ENCODE data around the gene ZNF215. TPM values are rescaled to one million over a fixed set of nuclear protein-coding genes. Genes with fewer than 3 reads are reported as not detected.
A peak's percentile ranks its signal among the peaks of the same experiment; 100 is the strongest.
"Not testable (repeated sequence)": the region's sequence is repeated elsewhere in the genome, so short reads cannot be mapped to it uniquely, and the experiment has no call there.

The ZNF215 gene
- total RNA-seq, 1 donor, result 6.5 TPM

GRCh38 chr11:6931146-6931713 lies 5.0 kb downstream of the ZNF215 start:
- TF ChIP-seq, protein P1, sequence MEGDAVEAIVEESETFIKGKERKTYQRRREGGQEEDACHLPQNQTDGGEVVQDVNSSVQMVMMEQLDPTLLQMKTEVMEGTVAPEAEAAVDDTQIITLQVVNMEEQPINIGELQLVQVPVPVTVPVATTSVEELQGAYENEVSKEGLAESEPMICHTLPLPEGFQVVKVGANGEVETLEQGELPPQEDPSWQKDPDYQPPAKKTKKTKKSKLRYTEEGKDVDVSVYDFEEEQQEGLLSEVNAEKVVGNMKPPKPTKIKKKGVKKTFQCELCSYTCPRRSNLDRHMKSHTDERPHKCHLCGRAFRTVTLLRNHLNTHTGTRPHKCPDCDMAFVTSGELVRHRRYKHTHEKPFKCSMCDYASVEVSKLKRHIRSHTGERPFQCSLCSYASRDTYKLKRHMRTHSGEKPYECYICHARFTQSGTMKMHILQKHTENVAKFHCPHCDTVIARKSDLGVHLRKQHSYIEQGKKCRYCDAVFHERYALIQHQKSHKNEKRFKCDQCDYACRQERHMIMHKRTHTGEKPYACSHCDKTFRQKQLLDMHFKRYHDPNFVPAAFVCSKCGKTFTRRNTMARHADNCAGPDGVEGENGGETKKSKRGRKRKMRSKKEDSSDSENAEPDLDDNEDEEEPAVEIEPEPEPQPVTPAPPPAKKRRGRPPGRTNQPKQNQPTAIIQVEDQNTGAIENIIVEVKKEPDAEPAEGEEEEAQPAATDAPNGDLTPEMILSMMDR (IDR thresholded peaks at IDR 0.05; ENCODE audit: insufficient read depth, low read depth, low read length), result no peak
- peak; percentile 40 for DNase-seq (ENCODE audit: low read depth)
- no peak overlapping the region for H3K4me3 ChIP-seq (ENCODE audit: low read depth, low read length)

GRCh38 chr11:6932145-6932544 lies 5.9 kb downstream of the ZNF215 start:
- H3K4me3 ChIP-seq (ENCODE audit: low read depth, low read length), result no peak overlapping the region
- TF ChIP-seq, protein P1 (IDR thresholded peaks at IDR 0.05; ENCODE audit: insufficient read depth, low read depth, low read length), result no peak
- DNase-seq (ENCODE audit: low read depth), result no peak

DNA sequence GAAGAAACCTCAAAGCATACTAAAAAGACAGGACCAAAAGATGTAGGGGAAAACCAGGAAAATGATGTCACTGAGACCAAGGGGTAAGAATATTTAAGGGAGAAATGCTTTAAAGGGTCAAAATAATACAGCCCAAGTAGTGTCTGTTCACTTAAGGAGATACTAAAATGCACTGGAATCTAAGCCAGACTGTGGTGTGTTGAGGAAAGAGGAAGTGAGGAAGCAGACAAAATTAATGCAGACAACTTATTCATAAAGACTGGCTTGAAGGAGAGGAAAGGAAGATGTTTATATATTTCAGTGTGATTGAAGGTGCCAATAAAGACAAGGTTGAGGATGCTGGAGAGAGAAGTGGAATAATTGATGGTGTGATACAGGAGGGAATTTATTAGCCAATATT lies 15.7 kb downstream of the ZNF215 start:
- TF ChIP-seq, protein P1 (IDR thresholded peaks at IDR 0.05; ENCODE audit: insufficient read depth, low read depth, low read length), result no peak
- H3K4me3 ChIP-seq (ENCODE audit: low read depth, low read length), result no peak overlapping the region
- no peak for DNase-seq (ENCODE audit: low read depth)

GRCh38 chr11:6943131-6943530 lies 16.9 kb downstream of the ZNF215 start:
- TF ChIP-seq, protein P1 (IDR thresholded peaks at IDR 0.05; ENCODE audit: insufficient read depth, low read depth, low read length), result no peak
- H3K4me3 ChIP-seq (ENCODE audit: low read depth, low read length), result no peak overlapping the region
- no peak for DNase-seq (ENCODE audit: low read depth)

DNA sequence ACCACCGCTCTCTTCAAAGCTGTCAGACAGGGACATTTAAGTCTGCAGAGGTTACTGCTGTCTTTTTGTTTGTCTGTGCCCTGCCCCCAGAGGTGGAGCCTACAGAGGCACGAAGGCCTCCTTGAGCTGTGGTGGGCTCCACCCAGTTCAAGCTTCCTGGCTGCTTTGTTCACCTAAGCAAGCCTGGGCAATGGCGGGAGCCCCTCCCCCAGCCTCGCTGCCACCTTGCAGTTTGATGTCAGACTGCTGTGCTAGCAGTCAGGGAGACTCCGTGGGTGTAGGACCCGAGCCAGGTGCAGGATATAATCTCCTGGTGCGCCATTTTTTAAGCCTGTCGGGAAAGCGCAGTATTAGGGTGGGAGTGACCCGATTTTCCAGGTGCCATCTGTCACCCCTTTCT lies 28.0 kb downstream of the ZNF215 start:
- H3K4me3 ChIP-seq (ENCODE audit: low read depth, low read length); DNase-seq (ENCODE audit: low read depth): not testable (repeated sequence)

GRCh38 chr11:6962141-6962540 lies 35.9 kb downstream of the ZNF215 start:
- no peak for DNase-seq (ENCODE audit: low read depth)
- TF ChIP-seq, protein P1 (IDR thresholded peaks at IDR 0.05; ENCODE audit: insufficient read depth, low read depth, low read length), result no peak
- no peak overlapping the region for H3K4me3 ChIP-seq (ENCODE audit: low read depth, low read length)

GRCh38 chr11:6962673-6963072 lies 36.4 kb downstream of the ZNF215 start:
- H3K4me3 ChIP-seq (ENCODE audit: low read depth, low read length), result no peak overlapping the region
- TF ChIP-seq, protein P1 (IDR thresholded peaks at IDR 0.05; ENCODE audit: insufficient read depth, low read depth, low read length), result no peak
- DNase-seq (ENCODE audit: low read depth), result no peak

All from fibroblast of villous mesenchyme (primary cell).